Measurements from ENCODE around the gene TBC1D22A. TPM values are rescaled to one million over a fixed set of nuclear protein-coding genes. Genes with fewer than 3 reads are reported as not detected.

The TBC1D22A gene
- polyA plus RNA-seq, 1 of the 3 experiments (the other 2 are of a cell fraction), result 16.5 TPM

DNA sequence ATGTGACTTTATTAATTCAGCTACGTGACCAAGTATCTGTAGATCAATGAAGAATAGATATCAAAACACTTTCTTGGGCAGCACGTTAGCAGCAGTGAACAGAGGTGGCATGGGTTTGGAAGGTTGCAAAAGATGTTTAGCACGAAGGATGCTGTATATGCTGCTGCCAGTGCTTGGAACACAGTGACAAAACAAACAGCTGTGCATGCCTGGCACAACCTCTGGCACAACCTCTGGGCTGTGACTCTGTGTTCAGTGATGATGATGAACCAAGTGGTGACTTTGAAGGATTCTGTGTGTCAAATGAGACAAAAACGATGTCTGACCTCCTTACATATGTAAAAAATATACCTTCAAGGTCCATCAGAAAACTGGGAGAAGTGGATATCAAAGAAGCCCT, 104.7 kb downstream of the TBC1D22A start (continued):
- TF ChIP-seq SIN3A (IDR thresholded peaks at IDR 0.05; ENCODE audit: borderline replicate concordance, low read depth, low read length) (no peak), SMC3 (IDR thresholded peaks at IDR 0.05; ENCODE audit: low read depth, low read length) (no peak), YY1 (IDR thresholded peaks at IDR 0.05; ENCODE audit: low read depth) (no peak), JUND (IDR thresholded peaks at IDR 0.05) (no peak), TCF12 (IDR thresholded peaks at IDR 0.05) (no peak), POLR2AphosphoS5 (IDR thresholded peaks at IDR 0.05; ENCODE audit: low read depth, low read length) (no peak)

DNA sequence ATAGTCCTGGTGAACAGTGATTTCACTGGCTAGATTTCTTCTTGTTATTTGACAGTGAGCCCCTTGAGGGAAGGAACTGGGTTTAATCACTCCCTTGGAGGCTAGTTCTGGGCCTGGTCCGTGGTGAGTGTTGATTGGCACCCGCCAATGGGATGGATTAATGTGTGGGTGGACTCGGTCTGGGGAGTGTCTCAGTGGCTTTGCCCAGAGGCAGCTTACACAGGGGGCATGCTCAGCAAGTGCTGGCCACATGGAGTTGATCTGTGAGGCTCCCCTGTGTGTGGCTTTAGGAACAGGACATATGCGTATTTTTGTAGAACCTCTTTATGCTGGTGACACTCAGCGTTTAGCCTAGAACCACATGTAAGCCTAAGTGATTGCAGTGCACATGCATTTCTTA, 106.9 kb downstream of the TBC1D22A start:
- H3K27ac ChIP-seq (ENCODE audit: low read depth in 2 of 2, low read length in 1 of 2), result no peak overlapping the region
- H3K4me2 ChIP-seq, result no peak overlapping the region
- H3K36me3 ChIP-seq (replicated peaks in 1 of 2; ENCODE audit: control insufficient read depth in 1 of 2, insufficient read depth in 2 of 2, low read length in 1 of 2), result peaks cover 3 to 22% of the 10 kb centered on the region in 2 experiments
- H3K4me3 ChIP-seq (ENCODE audit: low read depth in 2 of 2, low read length in 1 of 2), result no peak overlapping the region
- peaks cover 13% of the 10 kb centered on the region for H3F3A ChIP-seq (replicated peaks; ENCODE audit: insufficient read depth)
- H2AFZ ChIP-seq (ENCODE audit: low read depth), result no peak overlapping the region
- no peak overlapping the region for H3K9ac ChIP-seq
- H3K79me2 ChIP-seq (ENCODE audit: insufficient read depth), result peaks cover 10% of the 10 kb centered on the region; the same call in 1 of the 2 replicates
- CTCF ChIA-PET, result interaction anchor here (1.5 kb wide), 1 partner anchor 70 kb away, joined by 3 read pairs; no protein-coding TSS in a partner anchor
- 94% methylated on average over 5 of the region's 5 CpGs for WGBS (ENCODE audit: low lambda C conversion rate)
- no peak for DNase-seq
- TF ChIP-seq FOXM1 (IDR thresholded peaks at IDR 0.05; ENCODE audit: low read depth) (no peak), JUND (IDR thresholded peaks at IDR 0.05) (no peak), MEF2A (IDR thresholded peaks at IDR 0.05; ENCODE audit: borderline replicate concordance, low read depth) (no peak), PBX3 (IDR thresholded peaks at IDR 0.05) (no peak)
- H4K20me1 ChIP-seq (ENCODE audit: insufficient read depth), result no peaks in the 10 kb centered on the region
- no peaks in the 10 kb centered on the region for H3K4me1 ChIP-seq (ENCODE audit: control insufficient read depth in 1 of 2, insufficient read depth in 2 of 2, low read depth in 1 of 2, low read length in 1 of 2)
- no peaks in the 10 kb centered on the region for H3K9me2 ChIP-seq
- H3K9me3 ChIP-seq, result 0 out of 2 replicates have a peak, but pooled peaks cover 12% of the 10 kb centered on the region
- POLR2A ChIA-PET, result no interaction called here
- H3K27me3 ChIP-seq (ENCODE audit: insufficient read depth), result no peaks in the 10 kb centered on the region

DNA sequence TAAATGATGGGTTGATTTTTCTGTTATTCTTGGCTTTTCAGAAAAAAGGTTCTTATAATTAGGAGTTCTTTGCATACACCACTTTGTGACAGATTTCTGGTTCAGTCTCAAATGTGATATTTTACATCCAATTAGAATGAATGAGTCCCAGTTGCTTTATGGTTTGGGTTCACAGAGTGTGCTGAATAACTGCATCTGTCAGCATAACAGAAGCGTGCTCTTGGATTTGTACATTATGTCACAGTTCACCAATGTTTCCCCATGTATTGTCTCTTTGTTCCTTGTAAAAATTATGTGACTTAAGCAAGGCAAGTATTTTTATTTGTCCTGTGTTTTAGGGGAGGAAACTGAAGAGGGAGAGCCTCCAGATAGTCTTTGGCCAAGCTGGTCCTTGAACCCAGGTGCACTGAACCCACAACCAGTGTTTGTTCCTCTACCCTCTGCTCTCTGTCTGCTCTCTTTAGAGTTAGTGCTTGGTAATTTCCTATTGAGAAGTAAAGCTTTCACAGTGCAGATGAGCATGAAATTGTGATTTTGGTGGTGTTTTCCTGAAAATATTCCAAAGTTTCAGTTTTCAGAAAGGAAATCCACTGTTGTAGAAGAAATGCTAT, 107.5 kb downstream of the TBC1D22A start:
- peaks cover 13% of the 10 kb centered on the region for H3F3A ChIP-seq (replicated peaks; ENCODE audit: insufficient read depth)
- H3K9ac ChIP-seq, result no peak overlapping the region
- no peaks in the 10 kb centered on the region for H3K4me1 ChIP-seq (ENCODE audit: control insufficient read depth in 1 of 2, insufficient read depth in 2 of 2, low read depth in 1 of 2, low read length in 1 of 2)
- H3K9me2 ChIP-seq, result no peaks in the 10 kb centered on the region
- 0 out of 2 replicates have a peak, but pooled peaks cover 12% of the 10 kb centered on the region for H3K9me3 ChIP-seq
- CTCF ChIA-PET, result interaction anchor here (1.5 kb wide), 1 partner anchor 71 kb away, joined by 3 read pairs; no protein-coding TSS in a partner anchor
- no peak overlapping the region for H3K4me2 ChIP-seq
- H2AFZ ChIP-seq (ENCODE audit: low read depth), result no peak overlapping the region
- WGBS (ENCODE audit: low lambda C conversion rate), result 95% methylated on average over 1 of the region's 1 CpG
- H3K79me2 ChIP-seq (ENCODE audit: insufficient read depth), result peaks cover 10% of the 10 kb centered on the region; the same call in 1 of the 2 replicates
- H4K20me1 ChIP-seq (ENCODE audit: insufficient read depth), result no peaks in the 10 kb centered on the region
- no peak overlapping the region for H3K4me3 ChIP-seq (ENCODE audit: low read depth in 2 of 2, low read length in 1 of 2)
- TF ChIP-seq GABPA (IDR thresholded peaks at IDR 0.05; ENCODE audit: low read depth) (no peak), RAD21 (IDR thresholded peaks at IDR 0.05; ENCODE audit: low read length) (no peak), EZH2phosphoT487 (IDR thresholded peaks at IDR 0.05; ENCODE audit: borderline replicate concordance, low read depth) (no peak), MEF2A (IDR thresholded peaks at IDR 0.05; ENCODE audit: borderline replicate concordance, low read depth) (no peak), RCOR1 (IDR thresholded peaks at IDR 0.05; ENCODE audit: low read length) (no peak), ELF1 (IDR thresholded peaks at IDR 0.05) (no peak), PBX3 (IDR thresholded peaks at IDR 0.05) (no peak), USF1 (IDR thresholded peaks at IDR 0.05; ENCODE audit: borderline replicate concordance, low read depth) (no peak), MXI1 (IDR thresholded peaks at IDR 0.05; ENCODE audit: low read depth, low read length) (no peak), SMC3 (IDR thresholded peaks at IDR 0.05; ENCODE audit: low read depth, low read length) (no peak), RFX5 (IDR thresholded peaks at IDR 0.05; ENCODE audit: low read length) (no peak), FOXM1 (IDR thresholded peaks at IDR 0.05; ENCODE audit: low read depth) (no peak)
- TF ChIP-seq, protein P1, sequence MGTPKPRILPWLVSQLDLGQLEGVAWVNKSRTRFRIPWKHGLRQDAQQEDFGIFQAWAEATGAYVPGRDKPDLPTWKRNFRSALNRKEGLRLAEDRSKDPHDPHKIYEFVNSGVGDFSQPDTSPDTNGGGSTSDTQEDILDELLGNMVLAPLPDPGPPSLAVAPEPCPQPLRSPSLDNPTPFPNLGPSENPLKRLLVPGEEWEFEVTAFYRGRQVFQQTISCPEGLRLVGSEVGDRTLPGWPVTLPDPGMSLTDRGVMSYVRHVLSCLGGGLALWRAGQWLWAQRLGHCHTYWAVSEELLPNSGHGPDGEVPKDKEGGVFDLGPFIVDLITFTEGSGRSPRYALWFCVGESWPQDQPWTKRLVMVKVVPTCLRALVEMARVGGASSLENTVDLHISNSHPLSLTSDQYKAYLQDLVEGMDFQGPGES (IDR thresholded peaks at IDR 0.05; ENCODE audit: low read depth, low read length), result no peak
- DNase-seq, result no peak
- H3K27ac ChIP-seq (ENCODE audit: low read depth in 2 of 2, low read length in 1 of 2), result no peak overlapping the region
- H3K27me3 ChIP-seq (ENCODE audit: insufficient read depth), result no peaks in the 10 kb centered on the region
- POLR2A ChIA-PET, result no interaction called here
- H3K36me3 ChIP-seq (replicated peaks in 1 of 2; ENCODE audit: control insufficient read depth in 1 of 2, insufficient read depth in 2 of 2, low read length in 1 of 2), result peaks cover 3 to 22% of the 10 kb centered on the region in 2 experiments
